Parathyroid adenoma (tissue), 2 donors: Measurements from ENCODE around the gene NPAS2.

ENCODE experiments used
- H2AFZ ChIP-seq: fragments of 300-600 bp; sonication (generic); one replicate; pipeline ENCODE4 v1.7.0; 2017; ENCODE audit warnings: antibody characterized with exemption, mild to moderate bottlenecking
- H3K27ac ChIP-seq: fragments of 300-600 bp; sonication (generic); one replicate; pipeline ENCODE4 v1.7.0; 2017
- H3K27me3 ChIP-seq: fragments of 300-600 bp; sonication (generic); one replicate; pipeline ENCODE4 v1.7.0; 2017; ENCODE audit warnings: low read length; ENCODE audit not compliant: control insufficient read depth, insufficient read depth
- H3K36me3 ChIP-seq: fragments of 300-600 bp; sonication (generic); one replicate; pipeline ENCODE4 v1.7.0; 2017; ENCODE audit warnings: low read length; ENCODE audit not compliant: control insufficient read depth, insufficient read depth
- H3K4me1 ChIP-seq: fragments of 300-600 bp; sonication (generic); one replicate; pipeline ENCODE4 v1.7.0; 2017; ENCODE audit warnings: control low read depth
- H3K4me2 ChIP-seq: fragments of 300-600 bp; sonication (generic); one replicate; pipeline ENCODE4 v1.7.0; 2017; ENCODE audit warnings: low read length
- H3K4me3 ChIP-seq: fragments of 300-600 bp; sonication (generic); one replicate; pipeline ENCODE4 v1.7.0; 2017; ENCODE audit warnings: low read depth, low read length
- H3K79me2 ChIP-seq: fragments of 300-600 bp; sonication (generic); one replicate; pipeline ENCODE4 v1.7.0; 2017; ENCODE audit warnings: control low read depth
- H3K9ac ChIP-seq: fragments of 300-600 bp; sonication (generic); one replicate; pipeline ENCODE4 v1.7.0; 2017; ENCODE audit warnings: mild to moderate bottlenecking
- H3K9me3 ChIP-seq: fragments of 300-600 bp; sonication (generic); one replicate; pipeline ENCODE4 v1.7.0; 2017; ENCODE audit warnings: low read length; ENCODE audit not compliant: control insufficient read depth
- TF ChIP-seq, protein P1 (sequence below): fragments of 300-600 bp; sonication (generic); IDR thresholded peaks from one replicate; pipeline ENCODE4 v1.7.0; 2017; ENCODE audit warnings: antibody characterized with exemption, mild to moderate bottlenecking
- donor health status: primary hyperparathyroidism.

NPAS2 gene

DNA sequence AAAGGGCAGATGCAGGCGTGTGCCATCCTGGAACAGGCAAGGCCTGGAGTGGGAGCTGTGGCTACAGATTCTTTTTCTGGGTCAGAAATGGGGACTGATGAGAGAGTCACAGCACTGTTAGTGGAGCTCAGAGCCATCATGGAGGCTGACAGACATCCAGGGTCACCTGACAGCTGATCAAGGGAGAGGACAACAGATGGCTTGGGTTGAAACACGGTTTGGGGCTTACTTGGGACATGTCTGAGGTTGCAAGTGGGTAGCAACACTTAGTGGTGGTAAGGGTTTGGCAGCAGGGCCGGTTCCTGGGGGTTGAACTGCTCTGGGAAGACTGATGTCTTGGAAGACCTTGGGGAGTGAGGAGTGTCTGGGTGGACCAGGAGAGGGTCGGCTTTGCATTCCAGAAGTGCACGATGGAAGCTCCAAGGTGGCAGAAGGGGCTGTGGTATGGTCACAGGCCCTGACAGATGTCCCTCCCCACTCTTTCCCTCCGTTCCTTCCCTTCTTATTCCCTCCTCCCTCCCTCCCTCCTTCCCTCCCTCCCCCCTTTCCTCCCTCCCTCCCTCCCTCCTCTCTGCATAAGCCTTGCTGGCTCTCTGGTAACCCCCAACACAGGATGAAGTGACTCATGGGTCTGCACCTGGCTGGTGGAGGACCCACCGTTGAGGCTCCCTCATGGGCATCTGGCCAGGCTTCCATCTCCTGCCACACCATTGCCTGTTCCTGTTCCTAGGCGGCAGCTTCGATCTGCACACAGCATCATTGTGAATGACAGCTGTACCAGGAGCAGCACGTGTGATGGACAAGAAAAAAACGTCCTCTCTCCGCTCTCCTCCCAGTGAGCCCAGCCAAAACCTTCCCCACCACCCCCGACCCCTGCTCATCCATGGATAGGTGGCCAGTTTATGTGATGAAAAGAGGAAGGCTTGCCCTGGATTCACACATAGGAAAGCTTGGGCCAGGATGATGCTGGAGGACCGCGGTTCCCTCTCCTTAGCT lies 118.4 kb downstream of the NPAS2 start:
- H3K79me2 ChIP-seq: no peaks in the 10 kb centered on the region
- no peaks in the 10 kb centered on the region for H3K9me3 ChIP-seq
- H3K9ac ChIP-seq: no peak overlapping the region
- H3K36me3 ChIP-seq: no peaks in the 10 kb centered on the region
- H3K27me3 ChIP-seq: no peaks in the 10 kb centered on the region
- H3K4me1 ChIP-seq: no peaks in the 10 kb centered on the region
- no peak overlapping the region for H3K27ac ChIP-seq
- H3K4me2 ChIP-seq: no peak overlapping the region
- H3K4me3 ChIP-seq: no peak overlapping the region
- no peak overlapping the region for H2AFZ ChIP-seq
- TF ChIP-seq, protein P1, sequence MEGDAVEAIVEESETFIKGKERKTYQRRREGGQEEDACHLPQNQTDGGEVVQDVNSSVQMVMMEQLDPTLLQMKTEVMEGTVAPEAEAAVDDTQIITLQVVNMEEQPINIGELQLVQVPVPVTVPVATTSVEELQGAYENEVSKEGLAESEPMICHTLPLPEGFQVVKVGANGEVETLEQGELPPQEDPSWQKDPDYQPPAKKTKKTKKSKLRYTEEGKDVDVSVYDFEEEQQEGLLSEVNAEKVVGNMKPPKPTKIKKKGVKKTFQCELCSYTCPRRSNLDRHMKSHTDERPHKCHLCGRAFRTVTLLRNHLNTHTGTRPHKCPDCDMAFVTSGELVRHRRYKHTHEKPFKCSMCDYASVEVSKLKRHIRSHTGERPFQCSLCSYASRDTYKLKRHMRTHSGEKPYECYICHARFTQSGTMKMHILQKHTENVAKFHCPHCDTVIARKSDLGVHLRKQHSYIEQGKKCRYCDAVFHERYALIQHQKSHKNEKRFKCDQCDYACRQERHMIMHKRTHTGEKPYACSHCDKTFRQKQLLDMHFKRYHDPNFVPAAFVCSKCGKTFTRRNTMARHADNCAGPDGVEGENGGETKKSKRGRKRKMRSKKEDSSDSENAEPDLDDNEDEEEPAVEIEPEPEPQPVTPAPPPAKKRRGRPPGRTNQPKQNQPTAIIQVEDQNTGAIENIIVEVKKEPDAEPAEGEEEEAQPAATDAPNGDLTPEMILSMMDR: no peak

DNA sequence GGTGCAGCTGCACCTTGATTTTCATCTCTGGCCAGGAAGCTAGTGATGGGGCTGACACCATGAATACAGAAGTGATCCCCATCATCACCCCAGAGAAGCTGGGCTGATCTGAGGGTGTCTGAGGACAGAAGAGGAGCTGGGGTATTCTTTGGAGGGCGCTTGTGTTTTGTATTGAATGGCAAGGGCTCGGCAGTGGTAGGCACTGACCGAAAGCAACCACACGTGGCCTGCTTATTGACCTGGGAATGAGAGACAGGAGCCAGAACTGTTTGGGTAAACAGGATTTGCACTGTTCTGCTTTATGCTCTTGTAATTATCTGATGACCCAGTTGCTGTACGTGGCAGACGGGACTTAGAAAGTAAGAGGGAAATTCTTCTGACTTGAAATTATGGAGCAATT lies 119.5 kb downstream of the NPAS2 start:
- H2AFZ ChIP-seq: no peak overlapping the region
- H3K4me2 ChIP-seq: no peak overlapping the region
- no peaks in the 10 kb centered on the region for H3K36me3 ChIP-seq
- H3K4me1 ChIP-seq: no peaks in the 10 kb centered on the region
- no peak overlapping the region for H3K27ac ChIP-seq
- H3K9me3 ChIP-seq: no peaks in the 10 kb centered on the region
- H3K9ac ChIP-seq: no peak overlapping the region
- H3K27me3 ChIP-seq: no peaks in the 10 kb centered on the region
- H3K4me3 ChIP-seq: no peak overlapping the region
- TF ChIP-seq, protein P1: no peak
- H3K79me2 ChIP-seq: no peaks in the 10 kb centered on the region

DNA sequence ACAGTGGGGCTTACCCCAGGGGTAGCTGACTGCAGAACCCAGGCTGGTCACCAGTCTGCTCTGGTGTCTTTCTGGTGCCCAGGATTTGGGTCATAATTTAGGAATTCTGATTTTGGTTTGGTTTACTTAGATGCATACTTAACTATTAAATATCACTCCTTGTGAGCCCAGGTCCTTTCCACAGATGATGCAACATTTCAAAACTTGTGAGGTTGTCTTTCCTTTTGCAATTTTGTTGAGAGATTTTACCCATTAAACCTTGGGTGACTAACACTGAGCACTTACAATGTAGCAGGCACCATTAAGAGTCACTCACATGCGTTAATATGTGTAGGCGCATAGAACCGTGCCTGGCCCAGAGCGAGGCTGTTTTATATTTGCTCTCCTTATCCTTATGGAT lies 120.3 kb downstream of the NPAS2 start:
- no peak overlapping the region for H3K27ac ChIP-seq
- TF ChIP-seq, protein P1: no peak
- H3K4me2 ChIP-seq: no peak overlapping the region
- no peaks in the 10 kb centered on the region for H3K36me3 ChIP-seq
- no peak overlapping the region for H3K4me3 ChIP-seq
- H3K79me2 ChIP-seq: no peaks in the 10 kb centered on the region
- no peak overlapping the region for H3K9ac ChIP-seq
- H2AFZ ChIP-seq: no peak overlapping the region
- no peaks in the 10 kb centered on the region for H3K4me1 ChIP-seq
- no peaks in the 10 kb centered on the region for H3K9me3 ChIP-seq
- H3K27me3 ChIP-seq: no peaks in the 10 kb centered on the region

DNA sequence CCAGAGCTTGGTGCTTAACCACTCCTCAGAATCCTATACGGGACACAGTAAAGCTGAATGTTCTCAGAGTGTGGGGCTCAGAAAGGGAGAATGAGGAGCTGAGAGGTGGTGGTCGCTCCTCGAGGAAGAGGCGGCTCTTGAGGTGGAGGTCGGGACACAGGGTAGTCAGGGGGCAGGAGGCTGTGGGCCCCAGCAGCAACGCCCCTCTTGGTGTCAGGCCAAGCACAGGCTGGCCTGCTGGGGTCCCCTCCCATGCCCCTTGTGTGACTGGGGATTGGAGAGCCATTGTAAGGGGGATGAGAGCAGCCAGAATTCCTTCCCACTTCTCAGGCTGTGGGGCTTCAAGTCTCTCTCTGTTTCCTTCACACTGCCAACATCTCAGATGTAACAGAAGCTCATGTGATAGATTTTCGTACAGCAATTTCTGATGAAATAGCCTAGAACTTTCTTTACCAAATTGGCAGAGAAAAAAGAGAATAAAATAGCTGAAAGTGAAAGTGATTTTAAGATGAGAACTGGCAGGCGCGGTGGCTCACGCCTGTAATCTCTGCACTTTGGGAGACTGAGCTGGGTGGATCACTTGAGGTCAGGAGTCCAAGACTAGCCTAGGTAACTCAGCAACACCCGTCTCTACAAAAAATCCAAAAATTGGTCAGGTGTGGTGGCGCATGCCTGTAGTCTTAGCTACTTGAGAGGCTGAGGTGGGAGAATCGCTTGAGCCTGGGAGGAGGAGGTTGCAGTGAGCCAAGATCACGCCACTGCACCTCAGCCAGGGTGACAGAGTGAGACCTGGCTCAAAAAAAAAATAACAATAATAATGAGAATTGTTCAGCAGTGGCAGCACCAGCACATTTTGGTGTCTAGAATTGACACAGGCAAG lies 121.1 kb downstream of the NPAS2 start:
- no peak overlapping the region for H3K9ac ChIP-seq
- H3K4me3 ChIP-seq: no peak overlapping the region
- H3K4me2 ChIP-seq: no peak overlapping the region
- no peak overlapping the region for H3K27ac ChIP-seq
- no peaks in the 10 kb centered on the region for H3K9me3 ChIP-seq
- H2AFZ ChIP-seq: no peak overlapping the region
- no peaks in the 10 kb centered on the region for H3K36me3 ChIP-seq
- no peaks in the 10 kb centered on the region for H3K4me1 ChIP-seq
- TF ChIP-seq, protein P1: no peak
- H3K27me3 ChIP-seq: no peaks in the 10 kb centered on the region
- H3K79me2 ChIP-seq: no peaks in the 10 kb centered on the region
